ENCODE data around the gene AGRP. TPM values are rescaled to one million over a fixed set of nuclear protein-coding genes. Genes with fewer than 3 reads are reported as not detected.
A peak's percentile ranks its signal among the peaks of the same experiment; 100 is the strongest.
"Not testable (repeated sequence)": the region's sequence is repeated elsewhere in the genome, so short reads cannot be mapped to it uniquely, and the experiment has no call there.

The AGRP gene
- total RNA-seq, 1 donor = not detected

DNA sequence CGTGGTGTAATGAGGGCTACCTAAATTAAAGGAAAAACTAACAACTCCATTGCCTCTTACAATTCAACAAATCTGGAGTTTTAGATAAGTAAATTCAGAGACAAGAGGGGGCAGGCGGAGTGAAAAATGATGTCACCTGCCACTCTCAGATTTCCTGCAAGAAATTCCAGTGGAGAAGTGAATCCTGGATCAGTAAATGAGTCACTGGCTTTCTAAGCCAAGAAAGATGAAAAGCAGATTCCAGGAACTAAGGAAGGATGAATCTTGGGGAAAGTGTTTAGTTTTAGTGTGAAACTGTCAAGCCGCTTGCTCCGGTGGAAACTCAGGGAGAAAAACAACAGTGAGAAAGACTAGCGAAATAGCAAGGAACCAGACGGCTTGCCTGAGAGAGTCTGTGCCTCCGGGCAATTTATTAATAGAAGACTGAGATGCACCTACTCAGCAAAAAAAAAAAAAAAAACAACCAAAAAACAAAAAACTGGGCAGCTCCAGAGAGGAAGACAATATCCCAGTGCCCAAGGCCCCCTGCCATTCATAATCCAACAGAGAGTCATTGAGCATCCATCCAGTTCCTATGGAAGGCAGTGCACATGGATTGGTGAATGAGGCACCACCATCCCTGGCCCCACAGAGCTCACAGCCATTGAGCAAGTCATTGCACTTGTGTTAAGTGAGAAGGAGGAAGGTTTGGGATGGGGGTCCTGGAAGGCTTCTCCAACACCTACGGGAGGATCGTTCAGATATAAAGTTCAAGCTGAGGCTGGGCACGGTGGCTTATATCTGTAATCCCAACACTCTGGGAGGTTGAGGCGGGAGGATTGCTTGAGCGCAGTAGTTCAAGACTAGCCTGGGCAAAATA is 33.2 kb upstream of the AGRP start:
- H3K4me1 ChIP-seq (ENCODE audit: insufficient read depth, low read length) = peaks cover 67% of the 10 kb centered on the region
- H3K4me3 ChIP-seq (ENCODE audit: low read length) = no peak overlapping the region
- H3K9me3 ChIP-seq (ENCODE audit: low read depth, low read length) = no peaks in the 10 kb centered on the region
- H3K27me3 ChIP-seq (ENCODE audit: insufficient read depth, low read length) = no peaks in the 10 kb centered on the region

DNA sequence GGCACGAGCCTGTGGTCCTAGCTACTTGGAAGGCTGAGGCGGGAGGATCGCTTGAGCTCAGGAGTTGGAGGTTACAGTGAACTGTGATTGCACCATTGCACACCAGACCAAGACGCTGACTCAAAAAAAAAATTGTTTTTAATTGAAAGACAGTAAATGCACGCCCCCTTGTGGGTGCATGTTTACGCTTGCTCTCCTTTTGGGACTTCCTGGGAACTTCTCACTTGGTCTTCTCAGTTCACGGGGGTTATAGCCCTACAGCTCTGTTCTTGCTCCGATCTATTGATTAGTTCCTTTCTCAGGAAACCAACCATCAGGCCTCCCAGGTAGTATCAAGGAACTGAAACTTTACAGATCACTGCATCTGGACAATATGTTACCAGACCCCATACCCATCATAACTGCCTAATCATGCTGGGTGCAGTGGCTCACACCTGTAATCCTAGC is 31.1 kb upstream of the AGRP start:
- Histone ChIP-seq H3K4me1 (ENCODE audit: insufficient read depth, low read length) (peaks cover 56% of the 10 kb centered on the region), H3K9me3 (ENCODE audit: low read depth, low read length) (no peaks in the 10 kb centered on the region), H3K27me3 (ENCODE audit: insufficient read depth, low read length) (no peaks in the 10 kb centered on the region), H3K4me3 (ENCODE audit: low read length) (no peak overlapping the region)

DNA sequence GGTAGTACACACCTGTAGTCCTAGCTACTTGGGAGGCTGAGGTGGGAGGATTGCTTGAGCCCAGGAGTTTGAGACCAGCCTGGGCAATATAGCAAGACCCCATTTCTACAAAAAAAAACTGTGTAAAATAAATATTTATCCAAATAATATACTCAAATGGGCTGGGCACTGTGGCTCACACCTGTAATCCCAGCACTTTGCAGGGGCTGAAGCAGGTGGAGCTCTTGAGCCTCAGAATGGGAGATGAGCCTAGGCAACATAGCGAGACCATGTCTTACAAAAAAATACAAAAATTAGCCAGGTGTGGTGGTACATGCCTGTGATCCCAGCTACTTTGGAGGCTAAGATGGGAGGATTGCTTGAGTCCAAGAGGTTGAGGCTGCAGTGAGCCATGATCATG is 30.5 kb upstream of the AGRP start:
- H3K9me3 ChIP-seq (ENCODE audit: low read depth, low read length); H3K27me3 ChIP-seq (ENCODE audit: insufficient read depth, low read length); H3K4me3 ChIP-seq (ENCODE audit: low read length): not testable (repeated sequence)
- H3K4me1 ChIP-seq (ENCODE audit: insufficient read depth, low read length) = peaks cover 53% of the 10 kb centered on the region

DNA sequence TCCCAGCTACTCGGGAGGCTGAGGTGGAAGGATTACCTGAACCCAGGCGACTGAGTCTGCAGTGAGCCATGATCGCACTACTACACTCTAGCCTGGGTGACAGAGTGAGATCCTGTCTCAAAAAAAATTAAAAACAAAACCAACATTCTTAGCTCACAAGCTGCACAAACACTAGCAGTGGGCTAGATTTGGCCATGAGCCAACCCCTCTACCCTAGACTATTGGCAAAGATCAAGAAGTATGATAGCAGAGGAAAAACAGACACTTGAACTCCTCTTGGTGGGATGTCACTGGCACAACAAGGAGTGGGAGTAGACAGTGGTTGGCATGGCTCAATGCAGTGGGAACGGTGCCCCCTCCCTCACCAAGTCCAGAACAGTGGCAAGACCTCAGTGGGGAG is 25.7 kb upstream of the AGRP start:
- Histone ChIP-seq H3K9me3 (ENCODE audit: low read depth, low read length) (no peaks in the 10 kb centered on the region), H3K4me1 (ENCODE audit: insufficient read depth, low read length) (peaks cover 55% of the 10 kb centered on the region), H3K4me3 (ENCODE audit: low read length) (no peak overlapping the region), H3K27me3 (ENCODE audit: insufficient read depth, low read length) (no peaks in the 10 kb centered on the region)

DNA sequence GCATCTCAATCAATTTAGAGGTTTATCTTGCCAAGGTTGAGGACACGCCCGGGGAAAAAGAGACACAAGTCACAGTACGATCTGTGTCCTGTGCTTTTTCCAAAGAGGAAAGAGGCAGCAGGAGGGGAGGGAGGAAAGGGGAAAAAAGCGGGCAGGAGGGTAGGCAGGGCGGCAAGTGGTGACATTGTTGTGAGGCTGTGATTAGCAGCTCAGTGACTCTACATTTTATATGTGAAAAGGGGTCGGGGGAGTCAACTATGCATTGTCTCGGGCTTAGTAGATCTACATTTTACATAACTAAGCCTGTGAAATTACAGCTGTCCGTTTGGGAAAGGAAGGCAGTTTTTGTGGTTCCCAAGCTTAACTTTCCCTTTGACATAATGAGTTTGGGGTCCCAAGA is 23.1 kb upstream of the AGRP start:
- Histone ChIP-seq H3K4me3 (ENCODE audit: low read length) (no peak overlapping the region), H3K9me3 (ENCODE audit: low read depth, low read length) (no peaks in the 10 kb centered on the region), H3K4me1 (ENCODE audit: insufficient read depth, low read length) (peaks cover 56% of the 10 kb centered on the region), H3K27me3 (ENCODE audit: insufficient read depth, low read length) (no peaks in the 10 kb centered on the region)

DNA sequence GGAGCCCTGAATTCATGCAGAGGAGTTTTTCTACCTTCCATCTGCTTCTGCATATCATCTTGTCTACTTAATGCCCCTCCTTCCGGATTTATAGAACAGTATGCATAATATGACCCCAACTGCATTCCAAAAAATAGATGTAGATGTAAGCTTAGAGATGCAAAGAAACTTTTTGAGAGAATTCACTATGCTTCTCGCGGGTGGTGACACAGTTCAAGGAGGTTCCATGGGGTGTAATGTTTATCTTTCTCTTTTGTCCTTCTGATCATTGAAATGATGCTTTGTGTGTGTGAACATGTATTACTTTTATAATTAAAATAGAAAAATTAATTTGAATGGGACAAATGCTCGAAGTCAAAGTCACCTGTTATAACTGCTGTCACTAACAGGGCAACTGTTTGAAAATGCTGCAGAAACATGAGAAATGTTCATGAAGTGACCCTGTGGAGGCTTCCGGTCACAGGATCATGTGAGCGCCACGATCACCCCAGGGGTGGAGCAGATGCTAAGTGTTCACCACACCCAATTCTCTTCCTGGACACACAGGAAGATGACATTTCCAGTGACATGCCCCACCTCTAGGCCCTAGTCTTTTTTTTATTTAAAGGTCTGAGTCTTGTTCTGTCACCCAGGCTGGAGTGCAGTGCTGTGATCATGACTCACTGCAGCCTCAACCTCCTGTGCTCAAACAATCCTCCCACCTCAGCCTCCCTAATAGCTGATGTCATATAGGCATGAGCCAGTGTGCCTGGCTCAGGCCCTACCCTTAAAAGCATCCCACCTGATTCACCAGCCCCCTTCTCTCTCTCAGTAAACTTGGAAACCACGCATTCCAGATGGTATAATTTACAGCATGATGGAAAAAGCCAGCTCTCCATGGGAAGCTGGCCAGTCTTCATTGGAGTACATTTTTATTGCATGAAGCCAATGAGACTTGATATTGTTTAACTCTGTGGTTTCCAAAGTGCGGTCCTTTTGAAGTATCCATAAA is 21.0 kb upstream of the AGRP start:
- Histone ChIP-seq H3K4me3 (ENCODE audit: low read length) (no peak overlapping the region), H3K9me3 (ENCODE audit: low read depth, low read length) (no peaks in the 10 kb centered on the region), H3K4me1 (ENCODE audit: insufficient read depth, low read length) (peaks cover 56% of the 10 kb centered on the region), H3K27me3 (ENCODE audit: insufficient read depth, low read length) (no peaks in the 10 kb centered on the region)

DNA sequence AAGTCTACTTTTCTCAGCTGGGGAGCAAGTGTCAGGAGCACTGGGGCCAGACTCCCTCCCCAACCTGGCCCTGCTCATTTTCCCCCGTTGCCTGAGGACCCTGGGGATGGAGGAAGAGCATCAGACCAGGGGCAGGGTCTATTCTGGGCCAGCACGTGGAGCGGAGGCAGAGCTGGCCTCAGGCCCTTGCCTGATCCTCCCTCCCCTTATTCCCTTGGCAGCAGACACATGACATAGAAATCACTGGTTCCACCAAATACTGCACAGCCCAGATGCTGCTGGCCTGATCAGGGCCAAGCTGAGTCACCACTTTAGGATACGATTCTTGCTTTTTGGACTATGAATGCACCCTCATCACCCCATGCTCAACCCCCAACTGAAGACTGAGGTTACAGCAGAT is 15.8 kb upstream of the AGRP start:
- Histone ChIP-seq H3K9me3 (ENCODE audit: low read depth, low read length) (no peaks in the 10 kb centered on the region), H3K4me1 (ENCODE audit: insufficient read depth, low read length) (peaks cover 21% of the 10 kb centered on the region)

DNA sequence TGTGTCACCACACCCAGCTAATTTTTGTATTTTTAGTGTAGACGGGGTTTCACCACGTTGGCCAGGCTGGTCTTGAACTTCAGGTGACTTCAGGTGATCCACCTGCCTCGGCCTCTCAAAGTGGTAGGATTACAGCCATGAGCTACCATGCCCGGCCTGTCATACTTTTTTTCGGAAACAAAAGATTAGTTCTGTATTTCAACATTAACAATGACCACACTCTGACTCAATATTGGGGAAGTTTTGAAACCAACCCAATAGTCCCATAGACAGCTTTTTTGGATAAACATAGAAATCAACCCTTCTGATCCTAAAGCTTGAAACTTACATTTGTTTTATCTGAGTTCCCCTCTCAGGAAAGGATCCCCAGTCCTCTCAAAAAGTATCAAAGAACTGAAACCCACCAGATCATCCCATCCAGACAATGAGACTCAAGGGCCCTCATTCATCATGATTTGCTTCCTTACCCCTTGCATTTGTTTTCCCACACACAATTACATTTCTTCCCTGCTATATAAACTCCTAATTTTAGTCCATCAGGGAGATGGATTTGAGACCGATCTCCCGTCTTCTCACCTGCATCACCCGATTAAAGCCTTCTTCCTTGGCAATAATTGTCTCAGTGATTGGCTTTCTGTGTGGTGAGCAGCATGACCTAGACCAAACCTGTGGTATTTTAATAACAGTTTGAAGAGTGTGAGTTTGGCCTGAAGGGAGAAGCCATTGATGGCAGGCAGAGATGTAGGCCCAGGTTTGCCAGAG is 7.2 kb upstream of the AGRP start:
- Histone ChIP-seq H3K9me3 (ENCODE audit: low read depth, low read length) (no peaks in the 10 kb centered on the region), H3K4me1 (ENCODE audit: insufficient read depth, low read length) (peaks cover 94% of the 10 kb centered on the region), H3K27me3 (ENCODE audit: insufficient read depth, low read length) (no peaks in the 10 kb centered on the region), H3K4me3 (ENCODE audit: low read length) (no peak overlapping the region)

More for the DNA sequence above, 15.8 kb upstream of the AGRP start:
- H3K27me3 ChIP-seq (ENCODE audit: insufficient read depth, low read length) = no peaks in the 10 kb centered on the region
- no peak overlapping the region for H3K4me3 ChIP-seq (ENCODE audit: low read length)

DNA sequence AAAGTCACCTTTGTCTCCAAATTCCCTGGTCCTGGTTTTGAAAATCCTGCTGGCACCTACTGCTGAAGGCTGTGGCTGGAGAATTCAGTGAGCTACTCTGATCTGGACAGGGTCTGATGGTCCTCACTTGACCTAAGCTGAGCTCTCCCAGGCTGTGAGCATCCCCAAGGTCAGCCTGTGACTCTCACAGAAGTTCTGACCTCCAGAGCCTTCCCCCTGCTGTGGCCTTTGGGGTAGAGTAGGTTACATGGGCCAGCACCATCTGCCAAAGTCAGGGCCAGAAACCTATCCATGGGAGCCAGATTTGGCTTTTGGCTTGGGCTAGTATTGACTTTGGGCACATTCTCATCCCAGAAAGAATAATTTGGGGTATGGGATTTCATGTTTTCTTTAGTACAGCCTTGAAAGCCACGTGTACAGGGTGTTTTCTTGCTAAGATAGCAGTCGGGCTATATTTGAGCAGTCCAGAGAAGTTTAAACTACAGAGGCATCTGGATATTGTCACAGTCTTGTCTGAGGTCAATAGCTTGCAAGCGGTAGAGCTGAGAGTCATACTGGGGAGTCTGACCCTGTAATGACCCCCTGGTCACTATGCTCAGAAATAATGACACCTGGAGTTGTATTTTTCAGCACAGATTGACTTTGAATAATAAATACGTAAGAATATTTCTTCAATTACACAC is 6.2 kb upstream of the AGRP start:
- H3K27me3 ChIP-seq (ENCODE audit: insufficient read depth, low read length) = no peaks in the 10 kb centered on the region
- H3K4me3 ChIP-seq (ENCODE audit: low read length) = no peak overlapping the region
- peaks cover 99% of the 10 kb centered on the region for H3K4me1 ChIP-seq (ENCODE audit: insufficient read depth, low read length)
- no peaks in the 10 kb centered on the region for H3K9me3 ChIP-seq (ENCODE audit: low read depth, low read length)

DNA sequence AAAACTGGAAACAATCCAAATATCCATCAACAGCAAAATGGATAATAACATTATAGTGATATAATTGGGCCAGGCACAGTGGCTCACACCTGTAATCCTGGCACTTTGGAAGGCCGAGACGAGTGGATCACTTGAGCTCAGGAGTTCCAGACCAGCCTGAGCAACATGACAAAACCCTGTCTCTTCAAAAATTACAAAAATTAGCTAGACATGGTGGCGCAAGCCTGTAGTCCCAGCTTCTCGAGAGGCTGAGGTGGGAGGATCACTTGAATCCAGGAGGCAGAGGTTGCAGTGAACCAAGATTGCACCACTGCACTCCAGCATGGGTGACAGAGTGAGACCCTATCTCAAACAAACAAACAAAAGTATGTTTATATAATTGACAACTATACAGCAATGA is 4.2 kb upstream of the AGRP start:
- peaks cover 99% of the 10 kb centered on the region for H3K4me1 ChIP-seq (ENCODE audit: insufficient read depth, low read length)

DNA sequence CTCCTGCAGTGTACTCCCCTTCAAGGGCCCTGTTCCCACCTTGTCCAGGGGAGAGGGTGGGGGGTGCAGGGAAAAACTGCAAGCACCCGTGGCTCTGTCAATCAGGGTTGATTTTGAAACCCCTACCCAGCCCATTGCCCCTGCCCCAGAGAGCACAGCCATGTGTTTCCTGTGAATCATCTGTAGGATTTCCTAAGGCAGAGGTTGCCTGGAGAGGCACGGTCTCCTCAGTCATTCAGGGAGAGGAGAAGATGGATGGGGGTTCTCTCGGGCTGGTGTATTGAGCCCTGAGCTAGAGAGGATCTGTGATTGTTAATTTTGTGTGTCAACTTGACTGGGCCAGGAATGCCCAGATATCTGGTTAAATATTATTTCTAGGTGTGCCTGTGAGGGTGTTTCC is 3.5 kb upstream of the AGRP start:
- Histone ChIP-seq H3K4me1 (ENCODE audit: insufficient read depth, low read length) (peaks cover 99% of the 10 kb centered on the region), H3K9me3 (ENCODE audit: low read depth, low read length) (no peaks in the 10 kb centered on the region), H3K4me3 (ENCODE audit: low read length) (no peak overlapping the region), H3K27me3 (ENCODE audit: insufficient read depth, low read length) (no peaks in the 10 kb centered on the region)

More for the DNA sequence above, 4.2 kb upstream of the AGRP start:
- H3K9me3 ChIP-seq (ENCODE audit: low read depth, low read length); H3K4me3 ChIP-seq (ENCODE audit: low read length); H3K27me3 ChIP-seq (ENCODE audit: insufficient read depth, low read length): not testable (repeated sequence)

DNA sequence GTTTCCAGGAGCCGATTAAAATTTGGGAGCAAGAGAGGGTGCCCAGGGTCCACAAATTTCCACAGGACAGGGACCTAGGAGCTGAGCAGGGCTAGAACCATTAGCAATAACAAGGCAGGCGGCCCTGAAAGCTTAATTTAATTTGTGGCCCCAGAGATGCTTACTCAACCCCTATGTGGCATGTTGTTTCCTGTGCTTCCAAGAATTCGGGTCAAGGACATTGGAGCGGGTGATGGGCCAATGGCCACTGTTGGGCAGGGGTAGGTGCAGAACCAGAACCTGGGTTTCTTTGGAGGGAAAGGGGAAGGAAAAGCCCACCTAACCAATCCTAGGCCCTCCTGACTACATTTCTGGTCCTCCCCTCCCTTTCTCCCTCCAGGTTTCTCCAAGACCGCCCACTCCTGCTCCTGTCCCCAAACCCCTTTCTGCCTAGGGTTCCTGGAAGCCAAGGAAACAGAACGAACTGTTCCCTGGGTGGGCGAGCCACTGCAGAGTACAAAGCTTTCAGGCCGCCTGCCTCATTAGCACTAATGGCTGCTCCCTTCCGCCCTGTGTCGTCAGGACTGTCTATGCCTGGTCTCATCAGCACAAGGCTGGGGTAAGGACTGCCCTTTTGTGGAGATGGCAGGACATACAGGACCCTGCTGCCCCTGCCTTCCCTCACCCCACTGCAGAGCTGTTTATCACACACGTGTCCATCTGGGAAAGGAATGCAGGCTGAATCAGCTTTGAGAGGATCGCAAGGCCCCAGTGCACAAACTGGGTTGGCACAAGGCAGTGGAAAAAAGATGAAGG is 581 bp upstream of the AGRP start:
- Histone ChIP-seq H3K4me3 (ENCODE audit: low read length) (no peak overlapping the region), H3K4me1 (ENCODE audit: insufficient read depth, low read length) (peaks cover 87% of the 10 kb centered on the region), H3K27me3 (ENCODE audit: insufficient read depth, low read length) (no peaks in the 10 kb centered on the region), H3K9me3 (ENCODE audit: low read depth, low read length) (no peaks in the 10 kb centered on the region)

DNA sequence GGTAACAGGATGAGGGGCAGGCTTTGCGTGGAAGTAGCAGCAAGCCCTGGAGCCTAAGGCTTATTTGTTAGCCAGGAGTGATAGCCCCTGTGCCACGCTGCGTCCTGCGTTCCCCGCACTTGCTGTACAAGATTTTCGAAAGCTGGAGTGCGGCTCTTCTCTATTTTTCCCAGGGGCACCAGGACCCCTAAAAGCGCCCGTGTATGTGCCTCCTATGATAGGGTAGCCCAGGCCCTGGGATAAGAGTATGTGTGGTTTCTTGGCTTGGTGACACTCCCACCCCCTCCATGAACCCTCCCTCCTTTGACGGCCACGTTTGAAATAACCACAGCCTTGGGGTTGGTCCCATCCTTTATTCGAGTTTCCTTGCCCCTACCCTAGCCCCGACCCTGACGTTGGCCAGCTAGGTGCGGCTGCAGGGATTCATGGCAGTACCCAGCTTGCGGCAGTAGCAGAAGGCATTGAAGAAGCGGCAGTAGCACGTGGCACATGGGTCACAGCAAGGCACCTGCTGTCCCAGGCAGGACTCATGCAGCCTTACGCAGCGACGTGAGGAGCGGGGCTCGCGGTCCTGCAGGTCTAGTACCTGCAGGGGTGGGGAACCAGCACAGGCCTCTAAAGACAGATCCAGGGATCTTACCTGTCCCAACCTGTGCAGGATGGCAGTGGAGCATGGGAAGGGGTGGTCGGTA is 968 bp downstream of the AGRP start:
- H3K4me1 ChIP-seq (ENCODE audit: insufficient read depth, low read length) = peaks cover 85% of the 10 kb centered on the region
- H3K27me3 ChIP-seq (ENCODE audit: insufficient read depth, low read length) = no peaks in the 10 kb centered on the region
- H3K4me3 ChIP-seq (ENCODE audit: low read length) = peak overlapping the region; percentile 99
- no peaks in the 10 kb centered on the region for H3K9me3 ChIP-seq (ENCODE audit: low read depth, low read length)

Measured in mononuclear cell (primary cell).